ENCODE results near the gene ALDOC. TPM values are rescaled to one million over a fixed set of nuclear protein-coding genes. Genes with fewer than 3 reads are reported as not detected.
A peak's percentile ranks its signal among the peaks of the same experiment; 100 is the strongest.

The ALDOC gene
- polyA plus RNA-seq, 1 of the 3 experiments (the other 2 are of a cell fraction): 10.3 TPM

DNA sequence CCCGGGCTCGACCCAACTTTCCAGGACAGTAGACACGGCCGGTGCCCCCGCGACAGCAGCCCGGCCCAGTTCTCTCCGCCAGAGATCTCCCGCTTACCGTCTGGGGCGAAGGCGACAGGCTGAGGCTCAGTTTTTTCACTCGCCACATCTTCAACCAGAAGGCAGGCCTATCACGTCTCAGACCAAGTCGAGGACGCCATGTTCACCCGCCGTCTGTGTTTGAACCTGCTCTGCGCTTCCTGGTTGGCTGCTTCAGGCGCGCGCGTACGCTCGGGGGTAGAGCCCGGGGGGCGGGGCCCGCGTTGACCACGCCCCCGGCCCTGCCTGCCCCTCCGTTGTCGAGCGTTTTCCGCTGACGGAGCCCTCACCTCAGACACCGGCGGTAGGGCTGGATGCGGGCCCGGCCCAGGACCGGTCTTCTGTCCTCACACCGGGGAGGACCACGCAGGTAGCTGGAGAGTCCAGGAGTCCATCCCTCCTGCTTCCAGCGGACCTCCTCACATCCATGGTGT lies 22.2 kb upstream of the ALDOC start, which contains the start of gene SPAG5 (continued):
- TF ChIP-seq, protein P1, sequence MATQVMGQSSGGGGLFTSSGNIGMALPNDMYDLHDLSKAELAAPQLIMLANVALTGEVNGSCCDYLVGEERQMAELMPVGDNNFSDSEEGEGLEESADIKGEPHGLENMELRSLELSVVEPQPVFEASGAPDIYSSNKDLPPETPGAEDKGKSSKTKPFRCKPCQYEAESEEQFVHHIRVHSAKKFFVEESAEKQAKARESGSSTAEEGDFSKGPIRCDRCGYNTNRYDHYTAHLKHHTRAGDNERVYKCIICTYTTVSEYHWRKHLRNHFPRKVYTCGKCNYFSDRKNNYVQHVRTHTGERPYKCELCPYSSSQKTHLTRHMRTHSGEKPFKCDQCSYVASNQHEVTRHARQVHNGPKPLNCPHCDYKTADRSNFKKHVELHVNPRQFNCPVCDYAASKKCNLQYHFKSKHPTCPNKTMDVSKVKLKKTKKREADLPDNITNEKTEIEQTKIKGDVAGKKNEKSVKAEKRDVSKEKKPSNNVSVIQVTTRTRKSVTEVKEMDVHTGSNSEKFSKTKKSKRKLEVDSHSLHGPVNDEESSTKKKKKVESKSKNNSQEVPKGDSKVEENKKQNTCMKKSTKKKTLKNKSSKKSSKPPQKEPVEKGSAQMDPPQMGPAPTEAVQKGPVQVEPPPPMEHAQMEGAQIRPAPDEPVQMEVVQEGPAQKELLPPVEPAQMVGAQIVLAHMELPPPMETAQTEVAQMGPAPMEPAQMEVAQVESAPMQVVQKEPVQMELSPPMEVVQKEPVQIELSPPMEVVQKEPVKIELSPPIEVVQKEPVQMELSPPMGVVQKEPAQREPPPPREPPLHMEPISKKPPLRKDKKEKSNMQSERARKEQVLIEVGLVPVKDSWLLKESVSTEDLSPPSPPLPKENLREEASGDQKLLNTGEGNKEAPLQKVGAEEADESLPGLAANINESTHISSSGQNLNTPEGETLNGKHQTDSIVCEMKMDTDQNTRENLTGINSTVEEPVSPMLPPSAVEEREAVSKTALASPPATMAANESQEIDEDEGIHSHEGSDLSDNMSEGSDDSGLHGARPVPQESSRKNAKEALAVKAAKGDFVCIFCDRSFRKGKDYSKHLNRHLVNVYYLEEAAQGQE (IDR thresholded peaks at IDR 0.05; ENCODE audit: low read depth, low read length): no peak
- TF ChIP-seq SMC3 (IDR thresholded peaks at IDR 0.05; ENCODE audit: low read depth, low read length): no peak
- TF ChIP-seq FOXJ3 (CRISPR knock-in tag; IDR thresholded peaks at IDR 0.05): no peak
- no peak for TF ChIP-seq RXRA (IDR thresholded peaks at IDR 0.05; ENCODE audit: borderline replicate concordance, low read depth)
- TF ChIP-seq EP300 (IDR thresholded peaks at IDR 0.05; ENCODE audit: borderline replicate concordance in 1 of 2, low read depth in 1 of 2, low read length in 1 of 2): no peak
- peak; percentile 46; the same call in 1 of the 2 replicates for TF ChIP-seq ELF1 (IDR thresholded peaks at IDR 0.05)
- no peak for TF ChIP-seq RFX5 (IDR thresholded peaks at IDR 0.05; ENCODE audit: low read length)
- no peak for TF ChIP-seq JUND (IDR thresholded peaks at IDR 0.05)
- no peak for TF ChIP-seq RAD21 (IDR thresholded peaks at IDR 0.05; ENCODE audit: low read length)
- no peak for TF ChIP-seq RCOR1 (IDR thresholded peaks at IDR 0.05; ENCODE audit: low read length)
- no peak for TF ChIP-seq MEF2A (IDR thresholded peaks at IDR 0.05; ENCODE audit: borderline replicate concordance, low read depth)
- TF ChIP-seq EZH2phosphoT487 (IDR thresholded peaks at IDR 0.05; ENCODE audit: borderline replicate concordance, low read depth): no peak
- no peak for TF ChIP-seq ZBTB33 (IDR thresholded peaks at IDR 0.05; ENCODE audit: borderline replicate concordance, low read depth)
- no peak for TF ChIP-seq FOSL2 (IDR thresholded peaks at IDR 0.05; ENCODE audit: borderline replicate concordance, low read depth)
- TF ChIP-seq TCF12 (IDR thresholded peaks at IDR 0.05): no peak
- TF ChIP-seq FOXM1 (IDR thresholded peaks at IDR 0.05; ENCODE audit: low read depth): peak; percentile 87

DNA sequence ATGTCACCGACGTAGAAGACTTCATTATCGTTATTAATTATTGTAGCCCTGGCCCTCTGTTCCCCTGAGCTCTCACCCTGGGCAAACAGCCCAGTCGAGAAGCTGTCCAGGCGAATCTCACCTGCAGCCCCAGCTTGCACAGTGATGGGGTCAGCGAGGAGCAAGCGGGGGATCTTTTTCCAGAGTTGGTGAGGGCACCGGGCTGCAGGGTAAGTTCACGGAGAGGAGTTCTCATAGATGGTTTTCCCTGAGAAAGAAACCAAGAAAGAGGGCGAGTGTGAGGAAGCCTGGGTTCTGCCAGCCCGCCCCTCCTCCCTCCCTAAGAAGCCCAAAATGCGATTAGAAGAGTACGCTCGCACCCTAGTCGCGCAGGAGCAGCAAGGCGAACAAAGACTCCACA lies 21.7 kb upstream of the ALDOC start:
- POLR2A ChIA-PET: interaction anchor here (1.3 kb wide), 1 partner anchor 51 kb away, joined by 3 read pairs; no protein-coding TSS in a partner anchor
- peaks cover 25% of the 10 kb centered on the region for H3F3A ChIP-seq (replicated peaks; ENCODE audit: insufficient read depth)

More for the DNA sequence above, 21.7 kb upstream of the ALDOC start:
- CTCF ChIA-PET: interaction anchor here (0.9 to 2.3 kb wide), 5 partner anchors 11 to 52 kb away, joined by 3 to 7 read pairs (median 4); no protein-coding TSS in a partner anchor
- peak overlapping the region; percentile 87 for H3K9ac ChIP-seq
- H3K9me3 ChIP-seq: no peaks in the 10 kb centered on the region
- H4K20me1 ChIP-seq (ENCODE audit: insufficient read depth): no peaks in the 10 kb centered on the region
- peaks cover 49% of the 10 kb centered on the region for H3K79me2 ChIP-seq (ENCODE audit: insufficient read depth)
- TF ChIP-seq TAF1 (IDR thresholded peaks at IDR 0.05; ENCODE audit: borderline replicate concordance, low read depth, low read length): no peak
- TF ChIP-seq FOXJ3 (CRISPR knock-in tag; IDR thresholded peaks at IDR 0.05): no peak
- TF ChIP-seq RFX5 (IDR thresholded peaks at IDR 0.05; ENCODE audit: low read length): no peak
- TF ChIP-seq CHD2 (IDR thresholded peaks at IDR 0.05; ENCODE audit: low read length, partially characterized antibody): no peak
- no peak for TF ChIP-seq MEF2A (IDR thresholded peaks at IDR 0.05; ENCODE audit: borderline replicate concordance, low read depth)
- no peak for TF ChIP-seq ZBTB33 (IDR thresholded peaks at IDR 0.05; ENCODE audit: borderline replicate concordance, low read depth)
- peaks cover 0 to 5% of the 10 kb centered on the region in 2 experiments for H3K36me3 ChIP-seq (replicated peaks in 1 of 2; ENCODE audit: control insufficient read depth in 1 of 2, insufficient read depth in 2 of 2, low read length in 1 of 2)
- no peaks in the 10 kb centered on the region for H3K9me2 ChIP-seq
- H3K27me3 ChIP-seq (ENCODE audit: insufficient read depth): no peaks in the 10 kb centered on the region
- peak overlapping the region; percentile 65 to 83 for H3K4me3 ChIP-seq (ENCODE audit: low read depth in 2 of 2, low read length in 1 of 2)
- peak overlapping the region; percentile 3 to 94; a peak in 2 of 4 replicates for H3K27ac ChIP-seq (ENCODE audit: low read depth in 2 of 2, low read length in 1 of 2)
- H2AFZ ChIP-seq (ENCODE audit: low read depth): peak overlapping the region; percentile 93
- H3K4me1 ChIP-seq (ENCODE audit: control insufficient read depth in 1 of 2, insufficient read depth in 2 of 2, low read depth in 1 of 2, low read length in 1 of 2): peaks cover 6 to 9% of the 10 kb centered on the region in 2 experiments; a peak in 1 of 4 replicates
- peak overlapping the region; percentile 93 for H3K4me2 ChIP-seq
- no peak for DNase-seq
- 5% methylated on average over 16 of the region's 17 CpGs for WGBS (ENCODE audit: low lambda C conversion rate)

All from SK-N-SH (cell line).